Measurements from ENCODE around the gene GPER1.

DNA sequence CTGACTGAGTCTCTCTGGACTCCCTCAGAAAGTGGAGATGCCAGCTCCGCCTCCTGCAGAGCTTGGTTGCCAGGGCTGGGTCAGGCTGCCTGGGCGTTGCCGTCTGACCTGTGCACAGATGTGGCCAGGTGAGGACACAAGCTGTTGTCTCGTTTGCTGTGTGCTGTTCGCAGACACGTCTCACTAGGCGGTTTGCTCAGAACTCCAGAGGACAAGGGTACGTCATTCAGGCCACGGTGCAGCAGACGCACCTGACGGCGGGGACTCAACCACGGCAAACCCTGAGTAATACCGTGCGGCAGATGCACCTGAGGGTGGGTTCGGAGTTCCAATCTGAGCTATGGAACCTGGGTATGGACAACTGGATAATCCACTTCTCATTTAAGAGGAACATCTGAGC, 11.7 kb downstream of the GPER1 start:
- TF ChIP-seq MYC (IDR thresholded peaks at IDR 0.05; ENCODE audit: borderline replicate concordance, low read length) (no peak), POLR2A (IDR thresholded peaks at IDR 0.05; ENCODE audit: low read length) (no peak), EP300 (IDR thresholded peaks at IDR 0.05) (no peak), ZSCAN20 (CRISPR knock-in tag; IDR thresholded peaks at IDR 0.05) (no peak), POLR2AphosphoS2 (conservative IDR thresholded peaks at IDR 0.05; ENCODE audit: low read length) (no peak), JUNB (IDR thresholded peaks at IDR 0.05) (no peak), CHD2 (IDR thresholded peaks at IDR 0.05; ENCODE audit: low read length, partially characterized antibody) (no peak), MAFK (IDR thresholded peaks at IDR 0.05; ENCODE audit: partially characterized antibody) (no peak)
- TF ChIP-seq, protein P1, sequence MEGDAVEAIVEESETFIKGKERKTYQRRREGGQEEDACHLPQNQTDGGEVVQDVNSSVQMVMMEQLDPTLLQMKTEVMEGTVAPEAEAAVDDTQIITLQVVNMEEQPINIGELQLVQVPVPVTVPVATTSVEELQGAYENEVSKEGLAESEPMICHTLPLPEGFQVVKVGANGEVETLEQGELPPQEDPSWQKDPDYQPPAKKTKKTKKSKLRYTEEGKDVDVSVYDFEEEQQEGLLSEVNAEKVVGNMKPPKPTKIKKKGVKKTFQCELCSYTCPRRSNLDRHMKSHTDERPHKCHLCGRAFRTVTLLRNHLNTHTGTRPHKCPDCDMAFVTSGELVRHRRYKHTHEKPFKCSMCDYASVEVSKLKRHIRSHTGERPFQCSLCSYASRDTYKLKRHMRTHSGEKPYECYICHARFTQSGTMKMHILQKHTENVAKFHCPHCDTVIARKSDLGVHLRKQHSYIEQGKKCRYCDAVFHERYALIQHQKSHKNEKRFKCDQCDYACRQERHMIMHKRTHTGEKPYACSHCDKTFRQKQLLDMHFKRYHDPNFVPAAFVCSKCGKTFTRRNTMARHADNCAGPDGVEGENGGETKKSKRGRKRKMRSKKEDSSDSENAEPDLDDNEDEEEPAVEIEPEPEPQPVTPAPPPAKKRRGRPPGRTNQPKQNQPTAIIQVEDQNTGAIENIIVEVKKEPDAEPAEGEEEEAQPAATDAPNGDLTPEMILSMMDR (IDR thresholded peaks at IDR 0.05), result no peak
- TF ChIP-seq, protein P2, sequence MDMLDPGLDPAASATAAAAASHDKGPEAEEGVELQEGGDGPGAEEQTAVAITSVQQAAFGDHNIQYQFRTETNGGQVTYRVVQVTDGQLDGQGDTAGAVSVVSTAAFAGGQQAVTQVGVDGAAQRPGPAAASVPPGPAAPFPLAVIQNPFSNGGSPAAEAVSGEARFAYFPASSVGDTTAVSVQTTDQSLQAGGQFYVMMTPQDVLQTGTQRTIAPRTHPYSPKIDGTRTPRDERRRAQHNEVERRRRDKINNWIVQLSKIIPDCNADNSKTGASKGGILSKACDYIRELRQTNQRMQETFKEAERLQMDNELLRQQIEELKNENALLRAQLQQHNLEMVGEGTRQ (IDR thresholded peaks at IDR 0.05), result no peak
- TF ChIP-seq, protein P3, sequence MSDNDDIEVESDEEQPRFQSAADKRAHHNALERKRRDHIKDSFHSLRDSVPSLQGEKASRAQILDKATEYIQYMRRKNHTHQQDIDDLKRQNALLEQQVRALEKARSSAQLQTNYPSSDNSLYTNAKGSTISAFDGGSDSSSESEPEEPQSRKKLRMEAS (IDR thresholded peaks at IDR 0.05), result no peak

Measured in A549 (cell line).